LNCaP clone FGC (cell line): ENCODE measurements around the gene GJA3.

Experiments used
- DNase-seq: peaks from one replicate; pipeline ENCODE4 v3.0.0-alpha.2; 2011; ENCODE audit warnings: low read depth
- H3K4me3 ChIP-seq: 2 replicates; pipeline ENCODE4 v1.5.1; 2011; ENCODE audit warnings: mild to moderate bottlenecking, low read depth, low read length, control low read depth
- CTCF ChIP-seq: IDR thresholded peaks from 2 replicates; pipeline ENCODE4 v1.5.1; 2012; ENCODE audit warnings: mild to moderate bottlenecking; ENCODE audit not compliant: control insufficient read depth, insufficient read depth; ENCODE audit errors: extremely low read depth

Gene GJA3

GRCh38 chr13:20109037-20109436, 51.8 kb downstream of the GJA3 start:
- H3K4me3 ChIP-seq = no peak overlapping the region
- TF ChIP-seq CTCF = no peak
- DNase-seq = no peak

- H3K4me3 ChIP-seq = no peak overlapping the region
- no peak for TF ChIP-seq CTCF
- DNase-seq = no peak
Measured at GRCh38 chr13:20106742-20107141, 54.1 kb downstream of the GJA3 start.

GRCh38 chr13:20105161-20105689, 55.6 kb downstream of the GJA3 start:
- H3K4me3 ChIP-seq = no peak overlapping the region
- no peak for TF ChIP-seq CTCF
- no peak for DNase-seq

- H3K4me3 ChIP-seq = no peak overlapping the region
- no peak for TF ChIP-seq CTCF
- no peak for DNase-seq
Measured at GRCh38 chr13:20102525-20103180, 58.2 kb downstream of the GJA3 start.

GRCh38 chr13:20101467-20102316, 59.2 kb downstream of the GJA3 start:
- no peak for DNase-seq
- H3K4me3 ChIP-seq = no peak overlapping the region
- TF ChIP-seq CTCF = no peak

- H3K4me3 ChIP-seq = no peak overlapping the region
- TF ChIP-seq CTCF = no peak
- no peak for DNase-seq
Measured at GRCh38 chr13:20099319-20099718, 61.5 kb downstream of the GJA3 start.
